SK-N-MC (cell line): ENCODE data around the gene ZDHHC11B.

ENCODE experiments used
- EZH2 ChIP-seq: fragments of 200-600 bp; sonication (generic); IDR thresholded peaks from one replicate; pipeline ENCODE4 v1.6.1; 2017; ENCODE audit warnings: antibody characterized with exemption
- FOXP2 ChIP-seq: optimal IDR thresholded peaks from 2 replicates; pipeline ENCODE3; 2011; ENCODE audit warnings: mild to moderate bottlenecking, moderate library complexity; ENCODE audit not compliant: insufficient read depth; ENCODE audit errors: extremely low read length, control extremely low read depth
- POLR2AphosphoS5 ChIP-seq: IDR thresholded peaks from 2 replicates; pipeline ENCODE4 v1.6.1; 2012; ENCODE audit warnings: mild to moderate bottlenecking, low read depth, low read length, borderline replicate concordance

GRCh38 chr5:815449-815848, 30.9 kb upstream of the ZDHHC11B start:
- no peak for TF ChIP-seq EZH2
- TF ChIP-seq POLR2AphosphoS5, result no peak
- no peak for TF ChIP-seq FOXP2
